ENCODE results near the gene PRKCG.

PRKCG gene

GRCh38 chr19:53897459-53897858 lies 15.5 kb downstream of the PRKCG start:
- in situ Hi-C loops (cut with MboI; ENCODE audit: low sequenced_read_pairs), result no loop called here

- in situ Hi-C loops (cut with MboI; ENCODE audit: low sequenced_read_pairs), result no loop called here
These were observed 16.2 kb downstream of the PRKCG start for GRCh38 chr19:53898166-53898565.

GRCh38 chr19:53898636-53899341 lies 16.8 kb downstream of the PRKCG start:
- in situ Hi-C loops (cut with MboI; ENCODE audit: low sequenced_read_pairs), result no loop called here

GRCh38 chr19:53900191-53900860 lies 18.3 kb downstream of the PRKCG start:
- in situ Hi-C loops (cut with MboI; ENCODE audit: low sequenced_read_pairs), result no loop called here

- in situ Hi-C loops (cut with MboI; ENCODE audit: low sequenced_read_pairs), result no loop called here
These were observed 21.2 kb downstream of the PRKCG start for GRCh38 chr19:53903055-53903680.

GRCh38 chr19:53904909-53905308 lies 22.9 kb downstream of the PRKCG start:
- in situ Hi-C loops (cut with MboI; ENCODE audit: low sequenced_read_pairs), result no loop called here

GRCh38 chr19:53905787-53906186 lies 23.8 kb downstream of the PRKCG start:
- in situ Hi-C loops (cut with MboI; ENCODE audit: low sequenced_read_pairs), result no loop called here

GRCh38 chr19:53906211-53907192 lies 24.5 kb downstream of the PRKCG start:
- in situ Hi-C loops (cut with MboI; ENCODE audit: low sequenced_read_pairs), result no loop called here

- in situ Hi-C loops (cut with MboI; ENCODE audit: low sequenced_read_pairs), result no loop called here
These were observed 25.2 kb downstream of the PRKCG start for GRCh38 chr19:53907193-53907581.

- in situ Hi-C loops (cut with MboI; ENCODE audit: low sequenced_read_pairs), result no loop called here
These were observed 25.7 kb downstream of the PRKCG start for GRCh38 chr19:53907690-53908089.

- in situ Hi-C loops (cut with MboI; ENCODE audit: low sequenced_read_pairs), result no loop called here
These were observed 26.3 kb downstream of the PRKCG start for GRCh38 chr19:53908106-53908934.

- in situ Hi-C loops (cut with MboI; ENCODE audit: low sequenced_read_pairs), result no loop called here
These were observed 27.0 kb downstream of the PRKCG start, which contains the start of gene CACNG7 for GRCh38 chr19:53908935-53909415. TSS of gene CACNG7 (plus strand) at chr19:53909278. CDS start at chr19:53912832, 3,554 bp downstream.

GRCh38 chr19:53909471-53910169 lies 27.6 kb downstream of the PRKCG start:
- in situ Hi-C loops (cut with MboI; ENCODE audit: low sequenced_read_pairs), result no loop called here

GRCh38 chr19:53910170-53910518 lies 28.1 kb downstream of the PRKCG start:
- in situ Hi-C loops (cut with MboI; ENCODE audit: low sequenced_read_pairs), result no loop called here

GRCh38 chr19:53912653-53913052 lies 30.7 kb downstream of the PRKCG start:
- in situ Hi-C loops (cut with MboI; ENCODE audit: low sequenced_read_pairs), result no loop called here

- in situ Hi-C loops (cut with MboI; ENCODE audit: low sequenced_read_pairs), result no loop called here
These were observed 33.0 kb downstream of the PRKCG start for GRCh38 chr19:53915000-53915399.

- in situ Hi-C loops (cut with MboI; ENCODE audit: low sequenced_read_pairs), result no loop called here
These were observed 34.0 kb downstream of the PRKCG start for GRCh38 chr19:53916004-53916403.

- in situ Hi-C loops (cut with MboI; ENCODE audit: low sequenced_read_pairs), result no loop called here
These were observed 35.4 kb downstream of the PRKCG start for GRCh38 chr19:53917356-53917755.

GRCh38 chr19:53927739-53928138 lies 45.7 kb downstream of the PRKCG start:
- in situ Hi-C loops (cut with MboI; ENCODE audit: low sequenced_read_pairs), result no loop called here

Data from hTERT RPE-1 (cell line).